NCI-H2107 treated with DMSO at 0.1 percent for 48 hours (cell line): ENCODE data around the gene KRTAP9-7.
"Not testable (repeated sequence)": the region's sequence is repeated elsewhere in the genome, so short reads cannot be mapped to it uniquely, and the experiment has no call there.

Experiments
- DNase-seq: peaks from one replicate; lab custom pipeline; 2025; ENCODE audit not compliant: unreplicated experiment; lab: John Stamatoyannopoulos, UW

Gene KRTAP9-7, protein sequence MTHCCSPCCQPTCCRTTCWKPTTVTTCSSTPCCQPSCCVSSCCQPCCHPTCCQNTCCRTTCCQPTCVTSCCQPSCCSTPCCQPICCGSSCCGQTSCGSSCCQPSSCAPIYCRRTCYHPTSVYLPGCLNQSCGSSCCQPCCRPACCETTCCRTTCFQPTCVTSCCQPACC

DNA sequence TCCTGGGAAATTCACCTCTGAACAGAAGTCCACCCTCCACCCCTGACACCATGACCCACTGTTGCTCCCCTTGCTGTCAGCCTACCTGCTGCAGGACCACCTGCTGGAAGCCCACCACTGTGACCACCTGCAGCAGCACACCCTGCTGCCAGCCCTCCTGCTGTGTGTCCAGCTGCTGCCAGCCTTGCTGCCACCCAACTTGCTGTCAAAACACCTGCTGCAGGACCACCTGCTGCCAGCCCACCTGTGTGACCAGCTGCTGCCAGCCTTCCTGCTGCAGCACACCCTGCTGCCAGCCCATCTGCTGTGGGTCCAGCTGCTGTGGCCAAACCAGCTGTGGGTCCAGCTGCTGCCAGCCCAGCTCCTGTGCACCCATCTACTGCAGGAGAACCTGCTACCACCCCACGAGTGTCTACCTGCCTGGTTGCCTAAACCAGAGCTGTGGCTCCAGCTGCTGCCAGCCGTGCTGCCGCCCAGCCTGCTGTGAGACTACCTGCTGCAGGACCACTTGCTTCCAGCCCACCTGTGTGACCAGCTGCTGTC is at the start of gene KRTAP9-7:
Gene KRTAP9-7 (plus strand): TSS at position 51 of the 543 bp plus-strand sequence. CDS start 0 bp downstream, at position 51.
- DNase-seq, result not testable (repeated sequence)

- DNase-seq, result no peak
These were observed 49.4 kb upstream of the KRTAP9-7 start for GRCh38 chr17:41226051-41226450.

- DNase-seq, result not testable (repeated sequence)
These were observed 48.9 kb upstream of the KRTAP9-7 start, which contains the start of gene KRTAP9-2 for GRCh38 chr17:41226598-41227095. KRTAP9-2 (plus strand) TSS chr17:41226648; CDS start chr17:41226655, 7 bp downstream.

GRCh38 chr17:41230094-41230493 is 45.4 kb upstream of the KRTAP9-7 start:
- DNase-seq, result no peak

GRCh38 chr17:41231731-41232130 is 43.8 kb upstream of the KRTAP9-7 start:
- no peak for DNase-seq

DNA sequence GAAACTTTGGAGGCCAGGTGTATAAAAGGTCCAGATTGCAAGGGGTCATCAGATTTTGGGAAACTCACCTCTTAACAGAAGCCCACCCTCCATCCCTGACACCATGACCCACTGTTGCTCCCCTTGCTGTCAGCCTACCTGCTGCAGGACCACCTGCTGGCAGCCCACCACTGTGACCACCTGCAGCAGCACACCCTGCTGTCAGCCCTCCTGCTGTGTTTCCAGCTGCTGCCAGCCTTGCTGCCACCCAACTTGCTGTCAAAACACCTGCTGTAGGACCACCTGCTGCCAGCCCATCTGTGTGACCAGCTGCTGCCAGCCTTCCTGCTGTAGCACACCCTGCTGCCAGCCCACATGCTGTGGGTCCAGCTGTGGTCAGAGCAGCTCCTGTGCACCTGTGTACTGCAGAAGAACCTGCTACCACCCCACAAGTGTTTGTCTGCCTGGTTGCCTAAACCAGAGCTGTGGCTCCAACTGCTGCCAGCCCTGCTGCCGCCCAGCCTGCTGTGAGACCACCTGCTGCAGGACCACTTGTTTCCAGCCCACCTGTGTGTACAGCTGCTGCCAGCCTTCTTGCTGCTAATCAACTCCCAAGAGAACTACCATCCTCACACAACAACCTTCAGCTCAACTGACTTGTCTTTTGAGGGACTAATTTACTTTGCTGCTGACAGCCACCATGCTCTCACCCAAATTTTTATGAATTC is 42.9 kb upstream of the KRTAP9-7 start, which contains the start of gene KRTAP9-3:
Gene KRTAP9-3 (plus strand): TSS at position 51 of the 707 bp plus-strand sequence. CDS start 53 bp downstream, at position 104.
- not testable (repeated sequence) for DNase-seq

DNA sequence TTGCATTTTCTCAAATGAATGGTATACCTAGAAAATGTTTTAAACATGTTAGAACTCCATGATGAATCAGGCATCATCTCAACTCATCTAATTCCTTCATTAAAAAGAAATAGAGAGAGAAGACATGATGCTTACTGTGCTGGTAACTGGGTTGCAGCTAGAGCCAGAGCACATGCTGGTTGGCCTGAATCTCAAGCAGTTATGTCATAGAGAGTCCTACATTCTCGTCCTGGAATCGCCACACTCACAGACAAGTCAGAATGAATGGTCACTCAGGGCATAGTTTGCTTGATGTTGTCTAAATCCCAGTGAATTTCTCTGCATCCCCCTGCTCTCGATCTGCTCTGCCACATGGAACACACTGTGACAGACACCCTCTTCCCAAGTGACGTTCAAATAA is 38.4 kb upstream of the KRTAP9-7 start:
- not testable (repeated sequence) for DNase-seq

DNA sequence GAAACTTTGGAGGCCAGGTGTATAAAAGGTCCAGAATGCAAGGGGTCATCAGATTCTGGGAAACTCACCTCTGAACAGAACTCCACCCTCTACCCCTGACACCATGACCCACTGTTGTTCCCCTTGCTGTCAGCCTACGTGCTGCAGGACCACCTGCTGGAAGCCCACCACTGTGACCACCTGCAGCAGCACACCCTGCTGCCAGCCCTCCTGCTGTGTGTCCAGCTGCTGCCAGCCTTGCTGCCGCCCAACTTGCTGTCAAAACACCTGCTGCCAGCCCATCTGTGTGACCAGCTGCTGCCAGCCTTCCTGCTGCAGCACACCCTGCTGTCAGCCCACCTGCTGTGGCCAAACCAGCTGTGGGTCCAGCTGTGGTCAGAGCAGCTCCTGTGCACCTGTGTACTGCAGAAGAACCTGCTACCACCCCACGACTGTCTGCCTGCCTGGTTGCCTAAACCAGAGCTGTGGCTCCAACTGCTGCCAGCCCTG is 37.5 kb upstream of the KRTAP9-7 start, which contains the start of gene KRTAP9-8:
Gene KRTAP9-8 (plus strand): TSS at position 51 of the 489 bp plus-strand sequence. CDS start 53 bp downstream, at position 104.
- not testable (repeated sequence) for DNase-seq

DNA sequence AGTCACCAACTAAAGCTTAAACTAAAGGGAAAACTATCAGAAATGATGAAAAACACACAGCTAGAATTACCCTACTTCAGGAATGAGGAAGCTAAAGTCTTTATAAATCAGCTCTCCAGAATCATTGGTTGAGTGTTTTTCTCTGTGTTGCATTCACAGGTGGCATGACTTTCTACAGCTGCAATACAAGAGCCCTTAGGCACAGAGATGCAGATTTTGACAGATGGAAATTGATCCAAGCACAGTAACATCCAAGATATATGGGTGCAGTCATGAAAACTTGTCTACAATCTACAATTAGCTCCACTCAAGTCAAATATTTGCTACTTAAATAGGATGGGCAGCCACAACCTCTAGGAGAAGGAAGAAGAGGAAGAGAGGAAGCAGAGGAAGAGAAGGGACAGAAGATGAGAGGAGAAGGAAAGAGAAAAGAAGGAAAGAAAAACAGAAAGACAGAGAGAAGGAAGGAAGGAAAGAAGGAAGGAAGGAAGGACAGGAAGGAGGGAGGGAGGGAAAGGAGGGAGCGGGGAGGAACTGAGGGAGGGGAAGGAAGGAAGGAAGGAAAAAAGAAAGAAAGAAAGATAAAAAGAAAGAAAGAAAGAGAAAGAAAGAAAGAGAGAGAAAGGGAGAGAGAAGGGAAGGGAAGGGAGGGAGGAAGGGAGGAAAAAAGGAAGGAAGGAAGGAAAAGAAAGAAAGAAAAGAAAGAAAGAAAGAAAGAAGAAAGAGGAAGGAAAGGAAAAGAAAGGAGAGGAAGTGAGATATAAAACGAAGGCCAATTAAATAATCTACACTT is 28.3 kb upstream of the KRTAP9-7 start:
- DNase-seq, result not testable (repeated sequence)

DNA sequence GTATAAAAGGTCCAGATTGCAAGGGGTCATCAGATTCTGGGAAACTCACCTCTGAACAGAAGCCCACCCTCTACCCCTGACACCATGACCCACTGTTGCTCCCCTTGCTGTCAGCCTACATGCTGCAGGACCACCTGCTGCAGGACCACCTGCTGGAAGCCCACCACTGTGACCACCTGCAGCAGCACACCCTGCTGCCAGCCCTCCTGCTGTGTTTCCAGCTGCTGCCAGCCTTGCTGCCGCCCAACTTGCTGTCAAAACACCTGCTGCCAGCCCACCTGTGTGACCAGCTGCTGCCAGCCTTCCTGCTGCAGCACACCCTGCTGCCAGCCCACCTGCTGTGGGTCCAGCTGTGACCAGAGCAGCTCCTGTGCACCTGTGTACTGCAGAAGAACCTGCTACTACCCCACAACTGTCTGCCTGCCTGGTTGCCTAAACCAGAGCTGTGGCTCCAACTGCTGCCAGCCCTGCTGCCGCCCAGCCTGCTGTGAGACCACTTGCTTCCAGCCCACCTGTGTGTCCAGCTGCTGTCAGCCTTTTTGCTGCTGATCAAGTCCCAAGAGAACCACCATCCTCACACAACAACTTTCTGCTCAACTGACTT is 25.8 kb upstream of the KRTAP9-7 start, which contains the start of gene KRTAP9-4:
Gene KRTAP9-4 (plus strand): TSS at position 51 of the 604 bp plus-strand sequence. CDS start 34 bp downstream, at position 85.
- not testable (repeated sequence) for DNase-seq

DNA sequence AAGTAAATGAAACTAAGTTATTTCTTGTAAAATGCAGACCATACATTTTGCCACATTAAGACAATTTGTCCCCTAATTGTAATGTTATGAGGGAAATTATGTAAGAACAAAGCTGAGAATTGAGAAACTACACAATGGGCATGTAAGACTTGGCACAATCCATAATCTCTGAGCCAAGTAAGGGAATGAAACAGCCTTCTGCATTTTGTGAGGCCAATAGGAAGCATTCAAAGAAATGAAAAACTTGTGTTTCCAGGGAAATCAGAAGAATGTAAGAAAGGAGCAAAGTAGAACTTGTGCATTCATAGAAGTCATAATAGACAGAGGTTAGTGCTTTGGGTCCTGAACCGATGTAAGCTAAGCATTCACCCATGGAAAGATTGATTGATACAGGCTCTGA is 24.2 kb upstream of the KRTAP9-7 start:
- no peak for DNase-seq

GRCh38 chr17:41254861-41255260 is 20.6 kb upstream of the KRTAP9-7 start:
- DNase-seq, result no peak

GRCh38 chr17:41255381-41256290 is 19.9 kb upstream of the KRTAP9-7 start, which contains the start of gene KRTAP9-9:
KRTAP9-9 (plus strand) TSS chr17:41255384.
- not testable (repeated sequence) for DNase-seq

GRCh38 chr17:41256291-41256685 is 19.2 kb upstream of the KRTAP9-7 start:
- DNase-seq, result no peak

DNA sequence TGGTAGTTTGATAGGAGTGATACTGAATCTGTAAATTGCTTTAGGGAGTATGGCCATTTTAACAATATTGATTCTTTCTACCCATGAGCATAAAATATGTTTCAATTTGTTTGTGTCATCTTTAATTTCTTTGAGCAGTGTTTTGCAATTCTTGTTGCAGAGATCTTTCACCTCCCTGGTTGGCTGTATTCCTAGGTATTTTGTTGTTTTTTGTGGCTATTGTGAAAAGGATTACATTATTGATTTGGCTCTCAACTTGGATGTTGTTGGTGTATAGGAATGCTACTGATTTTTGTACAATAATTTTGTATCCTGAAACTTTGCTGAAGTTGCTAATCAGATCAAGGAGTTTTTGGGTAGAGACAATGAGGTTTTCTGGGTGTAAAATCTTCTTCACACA is 17.1 kb upstream of the KRTAP9-7 start:
- DNase-seq, result no peak

- DNase-seq, result no peak
These were observed 12.3 kb upstream of the KRTAP9-7 start for GRCh38 chr17:41263212-41263611.

GRCh38 chr17:41264599-41264998 is 10.9 kb upstream of the KRTAP9-7 start:
- no peak for DNase-seq

GRCh38 chr17:41265078-41265477 is 10.4 kb upstream of the KRTAP9-7 start, which contains the start of gene KRTAP9-6:
KRTAP9-6 (plus strand) TSS chr17:41265378; CDS start chr17:41265378, 0 bp downstream.
- no peak for DNase-seq

DNA sequence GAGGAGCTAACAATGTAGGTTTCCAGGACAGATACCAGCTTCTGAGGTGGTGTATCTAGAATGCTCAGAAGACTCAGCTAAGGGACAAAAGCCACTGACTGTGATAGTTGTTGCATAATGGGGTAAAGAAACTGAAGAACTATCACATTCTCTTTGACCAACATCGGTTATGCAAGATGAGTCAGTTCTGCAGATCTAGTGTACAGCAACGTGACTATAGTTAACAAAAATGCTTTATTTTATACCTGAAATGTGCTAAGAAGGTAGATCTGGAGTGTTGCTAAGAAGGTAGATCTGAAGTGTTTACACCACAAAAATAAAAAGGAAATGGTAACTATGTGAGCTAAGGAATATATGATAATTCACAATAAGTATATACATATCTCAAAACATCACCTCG is 7.8 kb upstream of the KRTAP9-7 start:
- no peak for DNase-seq
